22Rv1 (cell line): ENCODE results near the gene LATS1.
A peak's percentile ranks its signal among the peaks of the same experiment; 100 is the strongest.

ENCODE experiments used
- H3K27ac ChIP-seq: fragments of 450-650 bp; 2 replicates; pipeline ENCODE4 v1.5.1; 2017
- CTCF ChIP-seq: fragments of 450-650 bp; IDR thresholded peaks from 2 replicates; pipeline ENCODE4 v1.5.1; 2017; ENCODE audit warnings: mild to moderate bottlenecking
- ZFX ChIP-seq: fragments of 450-650 bp; IDR thresholded peaks from 2 replicates; pipeline ENCODE4 v1.6.1; 2017; ENCODE audit warnings: antibody characterized with exemption, borderline replicate concordance

LATS1 gene

GRCh38 chr6:149725785-149726184 lies 7.9 kb upstream of the LATS1 start:
- TF ChIP-seq CTCF, result no peak
- no peak overlapping the region for H3K27ac ChIP-seq

- TF ChIP-seq ZFX (no peak), CTCF (peak; percentile 83)
- H3K27ac ChIP-seq, result no peak overlapping the region
Measured at GRCh38 chr6:149723771-149724417, 6.0 kb upstream of the LATS1 start.

- TF ChIP-seq CTCF, result no peak
- no peak for TF ChIP-seq ZFX
Measured at GRCh38 chr6:149723262-149723661, 5.4 kb upstream of the LATS1 start.

GRCh38 chr6:149719531-149719930 lies 1.6 kb upstream of the LATS1 start:
- peak overlapping the region; percentile 99 for H3K27ac ChIP-seq
- TF ChIP-seq CTCF (no peak), ZFX (no peak)

More at GRCh38 chr6:149723262-149723661, 5.4 kb upstream of the LATS1 start:
- H3K27ac ChIP-seq, result no peak overlapping the region

- TF ChIP-seq ZFX, result no peak
- TF ChIP-seq CTCF, result no peak
- H3K27ac ChIP-seq, result peak overlapping the region; percentile 99
Measured at GRCh38 chr6:149717255-149717587, 680 bp downstream of the LATS1 start.

- TF ChIP-seq ZFX (no peak), CTCF (no peak)
- peak overlapping the region; percentile 99 for H3K27ac ChIP-seq
Measured at GRCh38 chr6:149716181-149716963, 1.5 kb downstream of the LATS1 start.

GRCh38 chr6:149714442-149714841 lies 3.5 kb downstream of the LATS1 start:
- H3K27ac ChIP-seq, result no peak overlapping the region
- TF ChIP-seq ZFX (no peak), CTCF (no peak)
